HG03460 (cell line): ENCODE results near the gene GPR158.

Source experiments
- ATAC-seq: cut with Tn5 transposase; IDR thresholded peaks from one replicate; pipeline ENCODE4 v1.9.1; 2021; ENCODE audit not compliant: unreplicated experiment

Gene GPR158

DNA sequence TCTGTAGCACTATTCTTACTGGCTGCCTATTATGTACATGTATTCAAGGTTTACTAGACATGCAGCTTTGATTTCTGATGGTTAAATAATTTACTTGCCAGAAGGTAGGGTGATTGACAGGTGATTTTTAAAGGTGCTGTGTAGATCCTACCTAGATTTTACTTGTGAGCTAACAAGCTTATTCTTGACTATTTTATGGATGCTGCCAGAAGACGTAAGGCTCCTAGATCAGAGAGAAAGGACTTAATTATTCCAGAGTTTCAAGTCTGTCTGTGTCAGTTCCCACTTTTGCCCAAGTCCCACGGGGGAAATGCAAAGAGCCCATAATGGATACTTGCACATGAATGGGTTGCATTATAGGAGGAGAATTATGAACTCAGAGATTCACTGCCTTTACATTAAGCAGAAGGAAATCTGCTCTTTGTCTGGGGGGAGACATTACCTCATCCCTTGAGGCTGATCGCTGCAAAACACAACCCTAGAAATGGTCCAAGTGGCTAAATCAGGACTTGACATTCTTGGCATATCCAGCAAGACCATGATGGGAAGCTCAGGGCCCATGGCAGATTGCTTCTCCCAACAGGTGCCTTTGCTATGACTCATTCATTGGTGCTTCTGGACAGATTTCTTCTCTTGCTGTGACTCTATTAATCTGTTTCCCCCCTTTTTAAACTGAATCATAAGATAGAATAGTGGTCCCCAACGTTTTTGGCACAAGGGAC, 32.1 kb downstream of the GPR158 start:
- no peak for ATAC-seq

DNA sequence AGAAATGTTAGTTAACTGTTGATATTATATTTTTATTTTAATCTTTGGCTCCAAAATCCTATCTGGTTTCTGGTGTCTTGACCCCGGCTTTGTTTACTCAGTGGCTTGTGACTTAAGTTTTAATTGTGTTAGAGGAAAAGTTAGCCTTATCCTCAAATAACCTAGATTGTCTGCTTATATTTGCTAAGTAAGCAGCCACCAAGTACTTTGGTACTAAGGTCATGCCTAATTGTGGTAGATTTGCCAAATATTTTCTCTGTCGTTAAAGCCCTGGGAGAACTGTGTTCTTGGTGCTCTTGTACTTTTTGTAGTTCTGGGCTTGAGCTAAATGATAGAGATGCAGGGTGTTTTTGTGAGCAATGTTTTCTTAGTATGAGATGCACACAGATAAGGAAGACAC, 34.8 kb downstream of the GPR158 start:
- no peak for ATAC-seq

DNA sequence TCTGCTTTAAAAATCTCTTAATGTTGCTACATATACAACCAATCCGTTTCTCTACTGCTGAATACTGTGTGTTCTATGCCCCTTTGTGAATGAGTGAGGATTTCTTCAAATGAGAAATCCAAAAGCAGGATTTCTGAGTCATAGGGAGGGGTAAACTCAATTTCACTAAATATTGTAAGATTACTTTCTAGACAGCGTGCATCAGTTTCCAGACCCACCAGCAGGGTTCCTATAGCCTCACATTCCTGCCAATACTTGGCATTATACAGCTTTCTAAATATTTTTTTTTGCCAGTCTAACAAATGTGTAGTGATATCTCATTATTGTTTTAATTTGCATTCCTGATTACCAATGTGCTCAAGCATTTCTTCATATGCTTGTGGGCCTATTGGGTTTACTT, 35.5 kb downstream of the GPR158 start:
- ATAC-seq, result no peak

DNA sequence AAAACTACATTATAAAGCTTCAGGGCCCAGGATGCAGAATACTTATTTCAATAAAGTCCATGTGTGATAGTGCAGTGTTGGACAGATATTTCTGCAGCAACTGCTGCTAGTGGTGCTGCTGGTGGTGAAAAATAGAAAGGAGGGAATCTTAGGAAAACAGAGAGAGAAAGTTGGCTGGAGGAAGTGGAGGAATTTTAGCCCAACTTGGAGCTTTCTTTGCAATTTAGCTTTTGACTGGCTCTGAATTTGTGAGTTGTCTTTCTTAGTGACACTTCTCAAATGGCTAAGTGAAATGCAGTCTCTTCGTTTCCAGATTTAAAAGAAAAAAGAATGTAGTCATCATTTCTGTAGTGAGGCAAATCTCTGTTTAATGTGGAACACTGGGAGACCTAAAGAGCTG, 45.4 kb downstream of the GPR158 start:
- no peak for ATAC-seq

DNA sequence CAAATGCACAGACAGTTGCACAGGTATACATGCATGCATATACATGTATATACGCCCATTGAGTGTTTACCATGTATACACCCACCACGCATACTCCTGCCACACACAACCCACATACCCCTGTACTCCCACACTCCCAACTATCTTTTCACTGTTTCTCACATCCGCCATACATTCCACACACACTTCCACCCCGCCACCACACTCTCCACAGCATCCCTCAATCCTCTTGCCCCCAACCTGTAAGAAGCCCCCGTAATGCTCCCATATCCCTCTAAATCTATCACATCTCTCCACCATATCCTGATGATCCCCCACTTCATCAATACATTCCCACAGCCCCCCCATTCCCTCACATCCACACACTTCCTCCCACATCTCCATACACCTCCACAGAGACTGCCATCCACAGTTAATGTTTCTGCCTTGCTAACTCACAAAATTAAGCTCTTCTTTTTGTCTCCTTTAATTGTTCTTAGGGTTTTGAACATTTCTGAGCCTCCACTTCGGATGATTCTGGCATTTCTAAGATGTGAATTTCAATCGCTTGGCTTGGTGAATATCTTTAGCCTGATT, 47.4 kb downstream of the GPR158 start:
- ATAC-seq, result no peak

DNA sequence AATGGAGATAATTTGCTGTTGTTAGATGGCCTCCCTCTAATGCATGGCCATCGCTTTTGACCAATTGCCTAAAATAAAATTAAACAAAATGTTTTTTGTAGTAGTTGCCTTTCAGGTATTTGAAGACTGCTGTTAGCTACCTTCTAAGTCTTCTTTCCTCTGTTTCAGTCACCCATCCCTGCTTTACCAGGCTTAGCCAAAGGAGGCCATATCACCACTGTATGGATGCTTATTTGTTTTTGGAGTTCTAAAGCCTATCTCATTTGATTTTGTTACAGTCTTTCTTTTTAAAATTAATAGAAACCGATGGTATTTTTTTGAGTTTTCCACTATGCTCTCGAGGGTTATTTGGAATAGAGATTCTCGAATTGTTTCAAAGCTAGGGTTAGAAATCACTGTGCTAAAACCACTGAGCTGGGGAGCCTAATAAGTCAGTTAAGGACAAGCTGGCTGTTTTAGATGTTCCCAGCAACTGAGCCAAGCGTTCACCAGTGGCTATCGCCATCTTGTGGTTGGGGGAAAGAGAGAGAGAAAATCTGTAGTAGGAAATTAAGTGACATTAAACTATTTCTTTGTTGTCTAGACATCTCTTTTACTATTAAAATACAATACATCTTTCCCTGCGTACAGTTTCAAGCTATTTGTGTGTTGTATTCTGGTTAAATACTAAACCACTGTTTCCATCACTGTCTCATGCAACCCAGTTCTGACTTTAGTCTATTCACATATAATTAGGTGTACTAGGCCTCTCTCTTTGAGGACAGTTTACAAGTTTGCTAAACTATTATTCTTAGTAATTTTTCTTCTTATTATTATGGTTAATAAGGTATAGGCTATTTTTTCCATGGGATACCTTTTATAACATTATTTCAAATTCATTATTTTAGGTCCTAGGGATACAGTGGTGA, 52.2 kb downstream of the GPR158 start:
- no peak for ATAC-seq

DNA sequence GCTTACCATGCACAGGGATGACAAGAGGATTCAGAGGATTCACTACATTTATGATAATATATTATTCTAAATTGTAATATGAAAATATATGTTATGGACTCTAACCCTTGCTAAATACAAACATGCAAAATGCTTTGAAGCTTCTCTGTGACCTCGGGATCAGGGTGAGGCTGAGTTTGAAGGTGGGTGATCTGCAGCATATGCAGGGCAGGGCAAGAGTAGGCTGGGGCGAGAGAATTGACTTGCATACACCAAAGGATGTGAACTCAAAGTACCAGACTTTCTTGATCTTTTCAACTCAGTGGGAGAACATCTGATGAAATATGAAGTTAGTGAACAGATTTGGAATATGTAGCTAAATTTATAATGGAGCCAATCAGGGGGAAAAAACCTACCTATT, 57.0 kb downstream of the GPR158 start:
- no peak for ATAC-seq

DNA sequence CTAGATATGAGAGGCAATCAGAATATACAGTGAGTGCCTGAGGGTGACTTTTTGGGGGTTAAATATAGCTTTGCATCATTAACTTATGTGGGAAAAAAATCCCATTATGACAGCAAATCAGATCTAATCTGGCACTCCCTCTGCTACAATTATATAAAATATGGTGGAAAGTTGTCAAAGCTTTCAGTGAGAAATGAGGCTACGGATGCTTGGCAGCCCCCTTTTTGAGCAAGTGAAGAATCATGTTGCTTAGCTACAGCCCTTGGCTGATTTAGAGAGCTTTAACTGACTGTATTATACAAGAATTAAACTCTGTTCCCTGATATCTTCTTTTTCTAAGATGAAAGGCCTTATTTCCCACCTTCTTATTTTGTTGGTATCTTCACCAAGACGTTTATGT, 57.4 kb downstream of the GPR158 start:
- no peak for ATAC-seq

DNA sequence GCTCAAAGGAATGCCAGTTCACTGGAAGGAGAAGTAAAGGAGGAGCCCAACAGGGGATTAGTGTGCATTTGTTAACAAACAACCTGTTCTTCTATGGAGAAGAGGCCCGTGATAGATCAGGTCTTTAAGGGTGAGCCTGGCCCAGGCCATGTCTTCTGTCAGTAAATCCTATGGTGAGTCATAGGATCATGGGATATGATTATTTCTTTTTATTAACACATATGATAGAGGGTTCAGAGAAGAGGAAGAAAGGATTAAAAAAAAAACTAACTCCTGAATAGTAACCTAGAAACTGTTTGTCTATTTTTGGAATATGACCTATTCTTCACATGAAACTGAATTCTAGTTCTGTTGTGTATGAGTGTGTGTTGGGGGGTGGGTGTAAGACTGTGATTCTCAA, 70.4 kb downstream of the GPR158 start:
- no peak for ATAC-seq

DNA sequence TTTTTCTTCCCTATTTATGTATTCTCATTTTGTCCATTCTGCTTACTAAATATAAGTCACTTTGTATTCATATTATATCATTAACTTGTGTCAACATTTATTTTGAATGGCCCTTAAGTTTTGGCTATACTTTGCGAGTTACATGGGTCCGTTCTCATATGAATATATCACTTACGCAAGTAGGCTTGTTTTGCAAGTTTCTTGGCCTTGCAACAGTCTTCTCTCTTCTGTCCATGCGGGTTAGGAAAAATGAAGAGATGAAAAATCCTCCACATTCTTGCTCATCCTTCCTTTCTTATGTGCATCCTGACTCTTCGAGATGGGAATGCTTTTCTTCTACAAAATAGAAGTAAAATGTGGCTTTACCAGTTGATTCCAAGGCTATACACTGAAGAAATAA, 82.8 kb downstream of the GPR158 start:
- no peak for ATAC-seq

DNA sequence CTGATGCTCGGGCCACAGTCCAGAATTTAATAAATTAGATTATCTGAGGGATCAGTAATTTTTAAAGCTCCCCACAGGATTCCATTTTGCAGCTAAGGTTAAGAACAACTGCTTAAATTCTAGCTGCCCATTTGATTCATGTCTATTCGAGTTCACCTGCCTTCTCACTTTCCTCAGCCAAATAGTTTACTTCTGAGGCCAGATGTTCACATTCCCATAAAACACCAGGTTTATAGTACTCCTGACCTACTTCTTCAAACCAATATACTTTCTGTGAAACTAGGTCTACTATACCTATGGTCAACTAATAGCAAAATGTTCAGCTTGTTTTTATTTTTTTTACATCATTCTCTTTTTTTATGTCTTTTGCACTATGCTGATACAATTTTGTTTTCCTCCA, 86.3 kb downstream of the GPR158 start:
- no peak for ATAC-seq

DNA sequence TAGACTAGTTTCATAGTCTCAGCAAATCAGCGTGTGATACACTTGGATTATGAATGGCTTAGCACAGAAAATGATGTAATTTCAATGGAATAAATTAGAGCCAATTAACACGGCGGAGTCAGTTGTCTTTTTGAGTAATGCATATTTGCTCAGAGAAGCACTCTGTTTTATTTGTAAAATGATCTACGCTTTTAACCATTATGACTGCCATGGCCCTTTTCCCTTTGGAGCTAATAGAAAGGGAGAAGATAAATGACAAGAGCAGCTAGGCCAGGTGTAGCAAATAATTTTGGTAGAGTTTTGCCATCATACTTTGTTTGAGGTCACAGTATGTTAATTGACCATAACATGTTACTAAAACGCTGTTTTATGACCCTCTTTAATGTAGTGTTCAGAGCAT, 86.8 kb downstream of the GPR158 start:
- ATAC-seq, result no peak

DNA sequence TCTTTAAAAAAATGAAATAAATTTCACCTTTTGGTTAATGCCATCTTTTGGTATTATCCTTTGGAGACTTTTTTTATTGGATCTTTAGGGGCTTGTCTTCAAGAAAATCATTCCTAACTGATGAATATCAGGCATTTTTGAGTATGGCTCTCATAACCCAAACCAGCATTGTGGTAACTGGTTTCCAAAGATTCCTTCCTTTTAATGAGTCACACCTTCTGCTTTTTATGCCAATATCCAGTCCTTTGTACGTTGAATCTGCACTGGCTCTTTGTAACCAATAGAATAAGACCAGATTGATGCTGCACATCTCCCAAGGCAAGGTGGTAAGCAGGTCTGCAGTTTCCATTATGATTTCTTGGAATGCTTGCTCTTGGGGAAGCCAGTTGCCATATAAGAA, 89.1 kb downstream of the GPR158 start:
- no peak for ATAC-seq

DNA sequence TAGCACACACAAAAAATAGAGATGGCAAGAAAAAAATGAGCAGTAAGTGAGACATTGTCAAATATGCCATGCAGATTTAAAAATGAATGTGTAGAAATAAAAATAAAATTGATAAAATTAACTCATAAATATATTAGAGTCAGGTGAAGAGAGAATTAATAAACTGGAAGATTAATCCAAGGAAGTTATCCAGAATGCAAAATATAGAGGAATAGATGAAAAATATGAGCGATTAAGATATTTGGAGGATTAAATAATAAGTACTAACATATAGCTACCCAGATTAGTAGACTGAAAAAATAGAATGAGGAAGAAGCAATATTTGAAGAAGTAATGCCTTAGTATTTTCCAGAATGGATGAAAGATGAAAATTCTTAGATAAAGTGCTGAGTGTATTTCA, 103.4 kb downstream of the GPR158 start:
- ATAC-seq, result no peak

DNA sequence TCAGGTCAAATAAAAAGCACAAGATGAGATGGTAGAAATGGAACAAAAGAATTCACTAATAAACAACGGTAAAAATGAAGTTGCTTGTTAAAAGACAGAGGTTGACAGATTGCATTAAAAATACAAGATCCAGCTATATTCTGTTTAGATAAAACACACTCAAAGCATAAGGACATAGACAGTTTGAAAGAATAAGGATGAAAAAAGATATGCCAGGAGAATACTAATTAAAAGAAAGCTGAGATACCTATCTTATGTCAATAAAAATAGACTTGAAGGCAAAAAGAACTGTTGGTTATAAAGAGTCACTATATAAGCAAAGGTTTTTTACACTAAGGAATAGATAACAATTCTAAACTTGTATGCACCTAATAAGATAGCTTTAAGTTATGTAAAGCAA, 105.3 kb downstream of the GPR158 start:
- no peak for ATAC-seq

DNA sequence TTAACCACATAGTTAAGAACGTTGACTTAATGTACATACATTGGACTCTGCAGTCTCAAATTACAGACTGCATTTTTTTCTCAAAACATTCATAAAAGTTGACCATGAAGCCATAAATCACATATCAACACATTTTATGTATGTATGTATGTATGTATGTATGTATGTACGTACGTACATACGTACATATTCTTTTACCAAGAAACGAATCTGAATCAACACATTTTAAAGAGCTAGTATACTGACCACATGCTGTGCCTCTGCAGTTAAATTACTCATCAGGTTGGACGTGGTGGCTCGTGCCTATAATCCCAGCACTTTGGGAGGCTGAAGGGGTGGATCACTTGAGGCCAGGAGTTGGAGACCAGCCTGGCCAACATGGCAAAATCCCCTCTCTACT, 105.8 kb downstream of the GPR158 start:
- ATAC-seq, result no peak

DNA sequence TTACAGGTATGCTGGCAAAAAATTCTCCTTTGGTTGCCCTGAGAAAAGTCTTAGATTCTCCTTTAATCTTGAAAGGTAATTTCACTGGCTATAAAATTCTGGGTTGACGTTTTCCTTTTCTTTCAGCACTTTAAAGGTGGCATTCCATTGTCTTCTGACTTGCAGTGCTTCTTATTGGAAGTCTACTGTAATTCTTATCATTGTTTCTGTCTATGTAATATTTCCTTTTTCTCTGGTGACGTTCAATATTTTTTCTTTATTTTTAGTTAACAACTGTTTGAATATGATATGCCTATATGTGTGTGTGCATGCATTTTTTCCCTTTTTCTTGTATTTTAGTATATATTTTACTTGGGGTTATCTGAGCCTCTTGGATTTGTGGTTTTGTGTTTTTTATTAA, 111.0 kb downstream of the GPR158 start:
- ATAC-seq, result no peak

DNA sequence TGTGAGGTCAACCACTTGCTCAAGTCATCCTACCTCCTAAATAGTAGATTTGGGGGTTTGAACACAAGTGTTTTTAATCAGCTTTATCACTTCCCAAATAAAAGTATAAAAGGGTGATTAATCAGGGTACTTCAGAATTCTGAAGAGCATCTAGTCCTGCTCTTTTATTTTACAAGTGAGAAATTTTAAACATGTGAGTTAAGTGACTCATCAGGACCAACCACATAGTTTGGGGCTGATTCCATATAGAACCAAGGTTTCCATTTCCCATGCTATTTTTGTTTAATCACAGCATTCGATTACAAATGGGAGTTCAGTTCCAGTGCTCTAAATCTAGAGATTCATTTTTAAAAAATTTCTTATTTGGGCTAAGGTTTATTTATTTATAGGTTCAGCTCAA, 113.4 kb downstream of the GPR158 start:
- ATAC-seq, result no peak

DNA sequence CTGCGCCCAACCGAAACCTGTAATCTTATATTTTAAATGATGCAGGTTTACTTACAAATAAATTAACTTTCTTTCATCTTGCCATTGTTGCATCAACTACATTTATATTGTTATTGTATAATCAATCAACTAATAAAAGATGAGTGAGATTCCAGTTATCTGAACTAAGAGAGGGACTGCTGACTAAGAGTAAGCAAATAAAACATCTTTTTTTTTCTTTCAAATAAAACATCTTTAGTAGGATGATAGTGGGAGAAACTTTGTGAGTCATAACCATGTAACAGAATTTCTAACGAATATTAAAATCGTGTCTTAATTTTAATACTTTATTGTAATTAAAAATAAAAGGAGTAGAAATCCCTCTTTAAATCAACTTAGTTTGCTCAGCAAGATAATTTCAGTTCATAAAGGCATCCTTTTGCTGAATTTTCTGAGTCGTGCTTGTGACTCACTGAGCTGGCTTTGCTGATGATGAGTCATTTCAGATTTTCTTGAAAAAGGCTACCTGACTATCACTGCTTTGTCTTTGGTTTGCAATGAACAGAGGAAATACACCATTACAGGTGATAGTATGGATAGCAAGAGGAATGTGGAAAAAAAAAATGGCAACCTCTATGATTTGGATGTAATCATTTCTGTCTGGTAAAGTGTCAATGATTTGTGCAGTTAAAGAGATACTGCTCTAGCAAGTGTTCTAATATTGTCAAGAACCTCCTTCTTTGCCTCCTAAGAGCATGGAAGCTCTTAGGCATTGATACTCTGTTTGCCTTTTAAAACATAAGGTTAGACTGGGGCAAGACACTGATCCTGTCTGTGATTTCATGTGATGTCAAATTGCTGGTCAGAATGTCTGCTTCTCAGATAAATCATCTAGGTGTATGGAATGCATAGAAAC, 119.5 kb downstream of the GPR158 start:
- no peak for ATAC-seq

DNA sequence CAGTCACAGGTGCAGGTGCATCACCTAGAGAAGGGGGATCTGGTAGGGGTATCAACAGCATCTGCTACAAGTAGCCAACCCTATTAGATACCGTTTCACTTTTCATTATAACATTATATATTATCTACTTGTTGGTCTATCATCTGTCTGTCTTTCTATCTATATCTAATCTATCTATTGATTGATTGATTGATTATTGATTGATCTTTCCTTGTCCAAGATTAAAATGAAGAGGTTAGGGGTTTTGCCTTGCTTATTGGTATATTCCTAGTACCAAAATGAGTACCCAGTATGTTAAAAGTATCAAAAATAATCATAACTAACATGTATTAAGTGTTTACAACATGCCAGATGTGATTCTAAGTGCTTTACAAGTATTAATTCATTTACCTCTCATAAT, 121.5 kb downstream of the GPR158 start:
- ATAC-seq, result no peak

DNA sequence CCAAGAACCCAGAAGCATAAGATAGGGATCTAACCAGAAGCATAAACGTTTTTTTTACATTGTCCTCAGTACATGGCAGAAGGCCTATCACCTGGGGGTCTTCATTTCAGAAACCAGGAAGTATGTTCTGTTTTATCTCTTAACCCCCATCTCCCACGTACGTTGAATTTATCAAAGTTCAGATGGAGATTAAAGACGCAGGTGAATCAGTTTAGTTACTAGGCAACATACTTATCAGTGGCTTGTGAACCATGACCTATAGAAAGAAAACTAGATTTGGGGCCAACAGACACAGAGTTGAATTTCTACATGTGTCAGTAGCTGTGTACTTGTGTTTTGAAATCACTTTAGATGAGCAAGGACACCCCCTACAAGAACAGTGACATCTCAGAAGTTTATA, 122.7 kb downstream of the GPR158 start:
- ATAC-seq, result no peak
